Activated CD4-positive, alpha-beta T cell treated with anti-CD3 and anti-CD28 coated beads, Interleukin-2, amount 10 ng/mL, durations not matched to agents 7 days and 5 days (primary cell): Measurements from ENCODE around the gene SCARF1. TPM values are rescaled to one million over a fixed set of nuclear protein-coding genes. Genes with fewer than 3 reads are reported as not detected.
"Not testable (repeated sequence)": the region's sequence is repeated elsewhere in the genome, so short reads cannot be mapped to it uniquely, and the experiment has no call there.

Experiments
- CTCF ChIA-PET: fragments of 350-600 bp; sonication (Branson Sonifier 250); formaldehyde crosslinking; loops from one replicate; lab custom pipeline; 2021; ENCODE audit warnings: antibody characterized with exemption; lab: Charles Lee
- POLR2A ChIA-PET: fragments of 350-600 bp; sonication (Branson Sonifier 250); formaldehyde crosslinking; loops from one replicate; lab custom pipeline; 2021; ENCODE audit warnings: antibody characterized with exemption; lab: Charles Lee
- DNase-seq: peaks from one replicate; pipeline ENCODE4 v3.0.0-alpha.2; 2020
- H3K27ac Mint-ChIP-seq: one replicate; pipeline ENCODE4 v1.8.0; 2021; ENCODE audit warnings: mild to moderate bottlenecking, moderate library complexity, mixed read lengths
- H3K27me3 Mint-ChIP-seq: one replicate; pipeline ENCODE4 v1.8.0; 2021; ENCODE audit warnings: mixed read lengths
- H3K36me3 Mint-ChIP-seq: one replicate; pipeline ENCODE4 v1.8.0; 2021; ENCODE audit warnings: low read depth, mixed read lengths
- H3K4me1 Mint-ChIP-seq: one replicate; pipeline ENCODE4 v1.8.0; 2021; ENCODE audit warnings: mixed read lengths
- H3K4me3 Mint-ChIP-seq: one replicate; pipeline ENCODE4 v1.8.0; 2021; ENCODE audit warnings: mild to moderate bottlenecking, moderate library complexity, mixed read lengths
- H3K9me3 Mint-ChIP-seq: one replicate; pipeline ENCODE4 v1.8.0; 2021; ENCODE audit warnings: mixed read lengths
- total RNA-seq, 2 experiments: library from RNA; stranded (reverse); gene quantifications; one replicate each; pipeline ENCODE4 v1.2.3, GENCODE V29; 2021

The SCARF1 gene
- total RNA-seq, 2 experiments from 2014 or later, result 0.87 to 1.0 TPM

DNA sequence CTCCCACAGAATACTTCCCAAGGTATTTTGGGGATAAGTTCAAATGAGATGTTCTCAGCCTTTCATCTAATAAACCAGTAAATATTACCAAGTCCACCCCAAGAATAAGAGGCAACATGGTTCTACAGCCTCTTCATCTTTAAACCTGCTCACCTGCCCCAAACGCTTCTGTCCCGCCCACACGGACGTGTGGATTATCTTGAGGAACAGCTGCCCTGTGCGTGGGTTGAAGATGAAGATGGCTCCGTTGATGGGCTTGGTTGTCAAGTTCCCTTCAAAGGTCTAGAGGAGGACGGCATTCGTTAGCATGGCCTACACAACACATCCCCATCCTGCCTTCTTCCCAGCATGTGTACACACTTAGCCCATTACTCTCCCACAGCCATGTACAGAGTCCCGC, 12.6 kb upstream of the SCARF1 start:
- CTCF ChIA-PET, result interaction anchor here (0.8 to 1.6 kb wide), 7 partner anchors 9 to 222 kb away, joined by 3 to 7 read pairs (median 5); partner anchors contain the start of gene SCARF1
- H3K27me3 Mint-ChIP-seq, result no peaks in the 10 kb centered on the region
- POLR2A ChIA-PET, result no interaction called here
- peaks cover 80% of the 10 kb centered on the region for H3K36me3 Mint-ChIP-seq
- no peaks in the 10 kb centered on the region for H3K9me3 Mint-ChIP-seq
- H3K27ac Mint-ChIP-seq, result no peak overlapping the region
- H3K4me3 Mint-ChIP-seq, result no peak overlapping the region
- DNase-seq, result no peak
- peaks cover 1% of the 10 kb centered on the region for H3K4me1 Mint-ChIP-seq

DNA sequence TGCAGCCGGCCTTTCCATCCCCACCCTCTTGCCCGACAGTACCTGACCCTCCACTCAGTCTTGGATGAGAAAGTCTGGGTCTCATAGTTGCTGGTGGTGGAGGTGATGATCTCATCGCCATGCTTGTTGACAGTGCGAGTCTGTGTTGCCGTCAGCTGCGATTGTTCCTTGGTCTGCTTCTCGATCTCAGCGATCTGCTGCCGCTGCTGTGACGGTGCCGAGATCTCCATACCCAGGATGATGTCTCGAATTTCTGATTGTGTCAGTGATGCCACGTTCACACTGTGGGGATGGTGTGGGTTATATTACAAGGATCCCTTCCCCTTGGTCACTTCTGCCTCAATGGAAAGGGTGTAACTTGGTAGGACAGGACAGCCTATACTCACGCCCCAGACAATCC, 8.2 kb upstream of the SCARF1 start:
- Mint-ChIP-seq H3K27ac (no peak overlapping the region), H3K4me1 (peaks cover 4% of the 10 kb centered on the region)
- CTCF ChIA-PET, result interaction anchor here (2.7 kb wide), 1 partner anchor 16 kb away, joined by 14 read pairs; no protein-coding TSS in a partner anchor

DNA sequence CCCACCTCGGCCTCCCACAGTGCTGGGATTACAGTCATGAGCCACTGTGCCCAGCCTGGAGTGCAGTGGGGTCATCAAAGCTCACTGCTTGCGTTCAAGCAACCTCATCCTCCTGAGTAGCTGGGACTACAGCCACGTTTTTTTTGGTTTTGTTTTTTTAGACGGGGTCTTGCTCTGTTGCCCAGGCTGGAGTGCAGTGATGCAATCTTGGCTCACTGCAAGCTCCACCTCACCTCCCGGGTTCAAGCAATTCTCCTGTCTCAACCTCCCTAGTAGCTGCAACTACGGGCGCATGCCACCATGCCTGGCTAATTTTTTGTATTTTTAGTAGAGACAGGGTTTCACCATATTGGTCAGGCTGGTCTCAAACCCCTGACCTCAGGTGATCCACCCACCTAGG, 7.3 kb upstream of the SCARF1 start:
- POLR2A ChIA-PET, result not testable (repeated sequence)

More for the DNA sequence above, 8.2 kb upstream of the SCARF1 start:
- peaks cover 64% of the 10 kb centered on the region for H3K36me3 Mint-ChIP-seq
- no peak for DNase-seq
- H3K9me3 Mint-ChIP-seq, result no peaks in the 10 kb centered on the region
- H3K4me3 Mint-ChIP-seq, result no peak overlapping the region
- no peaks in the 10 kb centered on the region for H3K27me3 Mint-ChIP-seq
- POLR2A ChIA-PET, result no interaction called here

DNA sequence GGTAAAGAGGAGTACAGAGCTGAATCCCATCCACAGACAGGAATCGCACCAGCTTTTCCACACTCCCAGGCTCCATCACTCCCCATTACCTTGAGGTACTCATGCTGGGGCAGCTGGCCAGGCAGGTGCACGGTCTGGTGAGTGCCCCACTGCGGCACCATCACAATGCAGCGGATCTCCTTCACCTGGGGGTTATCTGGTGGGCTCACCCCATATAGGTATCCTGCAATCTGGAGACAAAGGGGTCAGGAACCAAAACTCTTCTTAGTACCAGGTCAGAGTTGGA, 6.0 kb upstream of the SCARF1 start:
- ChIA-PET CTCF (interaction anchor here (1.1 to 2.7 kb wide), 4 partner anchors 9 to 66 kb away, joined by 3 to 14 read pairs (median 6); no protein-coding TSS in a partner anchor), POLR2A (no interaction called here)
- Mint-ChIP-seq H3K4me1 (peaks cover 11% of the 10 kb centered on the region), H3K36me3 (peaks cover 47% of the 10 kb centered on the region), H3K27me3 (no peaks in the 10 kb centered on the region), H3K27ac (no peak overlapping the region), H3K9me3 (no peaks in the 10 kb centered on the region), H3K4me3 (no peak overlapping the region)
- DNase-seq, result no peak

More for the DNA sequence above, 7.3 kb upstream of the SCARF1 start:
- not testable (repeated sequence) for H3K27ac Mint-ChIP-seq, DNase-seq, H3K4me3 Mint-ChIP-seq, H3K4me1 Mint-ChIP-seq, H3K27me3 Mint-ChIP-seq, H3K9me3 Mint-ChIP-seq
- CTCF ChIA-PET, result interaction anchor here (0.6 to 2.7 kb wide), 4 partner anchors 8 to 643 kb away, joined by 4 to 14 read pairs (median 7); no protein-coding TSS in a partner anchor
- peaks cover 55% of the 10 kb centered on the region for H3K36me3 Mint-ChIP-seq

DNA sequence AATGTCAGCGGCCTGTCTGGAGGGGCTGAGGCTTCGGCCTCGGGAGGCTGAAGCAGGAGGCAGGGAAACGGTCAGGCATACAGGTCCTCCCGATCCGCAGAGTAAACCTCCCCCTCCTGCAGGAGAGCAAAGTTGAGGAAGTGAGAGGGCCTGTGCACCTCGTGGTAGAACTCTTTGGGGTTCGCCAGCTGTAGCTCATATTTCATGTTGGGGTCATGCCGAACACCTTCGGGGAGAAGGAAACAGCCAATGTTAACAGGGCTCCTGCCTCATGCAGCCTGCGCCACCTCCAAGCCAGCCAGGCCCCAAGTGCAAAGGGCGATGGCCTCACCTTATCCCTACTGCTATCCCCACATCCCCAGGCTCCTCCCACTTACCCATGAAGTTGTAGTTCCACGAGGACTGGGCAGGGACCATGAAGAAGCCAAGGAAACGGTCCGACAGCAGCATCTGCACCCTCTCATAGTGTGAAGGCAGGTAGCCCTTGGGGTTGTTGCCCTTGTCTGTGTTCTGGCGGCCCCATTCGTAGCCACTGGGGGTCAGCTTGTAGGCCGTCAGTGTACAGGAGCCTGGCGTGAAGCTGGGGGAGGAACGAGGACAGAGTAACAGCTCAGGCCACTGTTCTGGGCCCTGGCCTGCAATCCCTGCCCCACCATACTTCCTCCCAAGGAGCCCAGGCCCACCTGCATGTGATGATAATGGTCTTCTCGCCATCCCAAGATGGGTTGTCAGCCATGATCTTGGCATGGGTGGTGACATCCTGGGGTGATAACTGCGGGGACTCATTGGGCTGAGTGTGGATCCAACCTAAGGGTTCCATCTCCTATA, 5.4 kb upstream of the SCARF1 start:
- POLR2A ChIA-PET, result no interaction called here
- no peak overlapping the region for H3K27ac Mint-ChIP-seq
- H3K36me3 Mint-ChIP-seq, result peaks cover 42% of the 10 kb centered on the region
- CTCF ChIA-PET, result interaction anchor here (0.6 to 2.7 kb wide), 7 partner anchors 10 to 344 kb away, joined by 3 to 18 read pairs (median 4); partner anchors contain the start of gene SLC43A2
- no peaks in the 10 kb centered on the region for H3K9me3 Mint-ChIP-seq
- H3K4me1 Mint-ChIP-seq, result peaks cover 14% of the 10 kb centered on the region
- H3K27me3 Mint-ChIP-seq, result no peaks in the 10 kb centered on the region
- H3K4me3 Mint-ChIP-seq, result no peak overlapping the region
- no peak for DNase-seq

DNA sequence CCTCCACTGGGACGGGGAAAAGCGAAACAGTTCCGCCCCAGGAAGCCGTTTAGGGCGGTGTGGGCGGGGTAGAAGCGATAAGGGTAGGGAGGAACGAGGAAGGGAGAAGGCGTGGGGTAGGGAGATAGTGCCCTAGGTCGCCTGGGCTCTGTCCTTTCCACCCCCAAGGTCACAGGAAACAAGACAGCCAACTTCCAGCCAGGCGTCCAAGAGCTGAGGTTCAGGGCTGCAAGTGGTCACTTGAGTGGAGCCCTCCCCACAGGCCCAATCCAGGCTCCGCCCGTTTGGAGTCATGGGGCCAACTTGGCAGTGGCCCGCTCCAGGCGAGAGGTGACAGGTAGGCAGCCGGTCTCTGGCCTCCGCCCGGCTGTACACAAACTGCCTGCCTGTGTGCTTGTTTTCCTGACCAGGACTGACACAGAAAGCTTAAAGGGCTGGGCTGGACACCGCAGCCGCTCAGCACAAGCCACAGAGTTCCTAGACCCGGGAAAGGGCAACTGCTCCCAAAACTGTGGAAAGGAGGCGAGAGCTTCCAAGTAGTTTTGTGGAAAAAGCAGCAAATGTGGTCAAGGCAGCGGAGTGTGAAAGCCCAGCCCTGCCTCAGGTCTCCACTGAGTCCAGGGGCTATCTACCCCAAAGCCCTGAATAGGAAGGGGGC, 4.4 kb upstream of the SCARF1 start, which contains the start of gene RILP:
RILP (minus strand) TSS at position 23 of the 658 bp plus-strand sequence. CDS start 62 bp downstream, outside the sequence.
- Mint-ChIP-seq H3K4me3 (peak within 1 kb of the TSS; percentile 66), H3K27ac (peak within 1 kb of the TSS; percentile 72), H3K27me3 (no peaks in the 10 kb centered on the region), H3K4me1 (peaks cover 23% of the 10 kb centered on the region), H3K9me3 (no peaks in the 10 kb centered on the region), H3K36me3 (peaks cover 35% of the 10 kb centered on the region)
- DNase-seq, result no peak
- CTCF ChIA-PET, result interaction anchor here (0.6 to 3.0 kb wide), 29 partner anchors 9 to 394 kb away, joined by 3 to 29 read pairs (median 4); partner anchors contain the start of genes INPP5K, PRPF8 and SLC43A2
- POLR2A ChIA-PET, result interaction anchor here (0.9 kb wide), 1 partner anchor 18 kb away, joined by 3 read pairs; no protein-coding TSS in a partner anchor

DNA sequence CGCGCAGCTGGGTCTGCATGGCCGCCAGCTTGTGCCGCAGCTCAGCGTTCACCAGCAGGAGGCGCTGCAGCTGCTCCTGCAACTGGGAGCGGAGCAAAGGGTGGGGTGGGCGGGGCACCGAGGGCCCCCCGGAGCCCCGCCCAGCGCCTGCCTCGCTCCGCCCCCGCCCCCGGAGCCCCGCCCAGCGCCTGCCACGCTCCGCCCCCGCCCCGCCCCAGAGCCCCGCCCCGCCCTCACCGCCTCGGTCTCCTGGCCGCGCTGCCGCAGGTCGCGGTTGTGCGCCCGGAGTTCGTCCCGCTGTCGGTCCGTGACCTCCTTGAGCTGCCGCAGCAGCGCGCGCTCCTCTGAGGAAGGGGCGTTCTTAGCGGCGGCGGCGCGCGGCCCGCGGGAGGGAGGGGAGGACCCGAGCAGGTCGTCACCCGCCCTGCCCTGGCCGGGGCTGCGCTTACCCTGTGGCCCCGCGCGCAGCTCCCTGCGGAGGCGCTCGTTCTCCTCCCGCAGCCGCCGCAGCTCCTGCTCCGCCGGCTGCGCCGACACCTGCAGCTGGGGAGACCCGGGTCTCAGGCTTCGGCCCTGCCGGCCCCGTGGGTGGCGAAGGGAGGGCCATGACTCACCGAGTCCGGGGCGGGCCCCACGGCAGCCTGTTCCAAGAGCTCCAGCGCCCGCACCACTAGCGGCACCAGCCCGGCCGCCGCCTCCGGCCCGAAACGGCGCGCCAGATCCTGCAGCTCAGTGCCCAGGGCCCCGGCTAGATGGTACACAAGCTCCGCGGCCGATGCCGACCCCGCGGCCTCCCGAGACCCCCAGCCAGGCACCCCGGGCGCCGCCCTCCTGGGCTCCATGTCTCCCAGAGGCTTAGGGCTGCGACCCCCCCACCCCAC, 3.7 kb upstream of the SCARF1 start:
- H3K4me1 Mint-ChIP-seq, result peaks cover 31% of the 10 kb centered on the region
- peak overlapping the region; percentile 61 for H3K4me3 Mint-ChIP-seq
- no peaks in the 10 kb centered on the region for H3K9me3 Mint-ChIP-seq
- DNase-seq, result peak; percentile 94
- CTCF ChIA-PET, result interaction anchor here (0.6 to 3.0 kb wide), 34 partner anchors 9 to 457 kb away, joined by 3 to 29 read pairs (median 4); partner anchors contain the start of genes INPP5K, PRPF8 and SLC43A2
- POLR2A ChIA-PET, result interaction anchor here (0.9 kb wide), 1 partner anchor 19 kb away, joined by 3 read pairs; no protein-coding TSS in a partner anchor
- peaks cover 29% of the 10 kb centered on the region for H3K36me3 Mint-ChIP-seq
- peak overlapping the region; percentile 72 for H3K27ac Mint-ChIP-seq
- no peaks in the 10 kb centered on the region for H3K27me3 Mint-ChIP-seq

DNA sequence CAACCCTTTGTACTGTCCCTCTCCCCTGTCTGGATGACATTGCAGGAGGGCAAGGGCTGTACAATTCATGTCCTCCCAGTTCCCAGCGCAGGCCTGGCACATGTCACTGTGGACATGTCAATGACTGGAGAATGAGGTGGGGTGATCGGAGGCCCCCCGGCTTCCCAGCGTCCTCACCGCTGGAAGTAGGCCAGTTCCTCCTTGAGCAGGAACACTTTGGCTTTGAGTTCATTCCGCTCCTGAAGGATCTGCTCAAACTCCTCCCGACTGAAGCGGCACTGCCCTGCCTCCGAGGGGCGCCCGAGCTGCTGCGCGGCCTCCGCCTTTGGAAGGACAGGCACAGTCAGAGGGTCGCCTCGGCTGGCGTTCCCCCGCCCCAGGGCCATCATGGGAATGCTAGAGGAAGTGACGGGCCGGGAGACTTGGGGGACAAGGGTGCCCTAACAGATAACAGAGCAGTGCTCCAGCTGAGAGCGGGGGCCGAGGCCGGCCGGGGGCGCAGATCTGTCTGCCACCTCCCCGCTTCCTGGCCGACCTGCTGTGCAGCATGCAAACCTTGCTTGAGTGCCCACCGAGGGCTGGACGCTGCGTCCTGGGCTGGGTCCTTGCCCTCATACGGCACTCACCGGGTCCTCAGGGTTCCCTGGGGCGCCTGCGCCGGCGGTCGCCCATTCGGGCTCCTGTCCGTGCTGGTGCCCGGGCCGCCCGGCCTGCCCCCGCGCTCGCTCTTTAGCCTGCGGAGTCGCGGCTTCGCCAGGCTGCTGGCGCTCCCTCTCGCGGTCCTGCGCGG, 2.8 kb upstream of the SCARF1 start:
- peak overlapping the region; percentile 64 for H3K27ac Mint-ChIP-seq
- no peaks in the 10 kb centered on the region for H3K9me3 Mint-ChIP-seq
- DNase-seq, result no peak
- peaks cover 34% of the 10 kb centered on the region for H3K4me1 Mint-ChIP-seq
- ChIA-PET CTCF (interaction anchor here (0.6 to 3.0 kb wide), 22 partner anchors 8 to 456 kb away, joined by 3 to 29 read pairs (median 4); partner anchors contain the start of gene INPP5K), POLR2A (no interaction called here)
- H3K36me3 Mint-ChIP-seq, result peaks cover 21% of the 10 kb centered on the region
- H3K4me3 Mint-ChIP-seq, result peak overlapping the region; percentile 61
- H3K27me3 Mint-ChIP-seq, result no peaks in the 10 kb centered on the region

DNA sequence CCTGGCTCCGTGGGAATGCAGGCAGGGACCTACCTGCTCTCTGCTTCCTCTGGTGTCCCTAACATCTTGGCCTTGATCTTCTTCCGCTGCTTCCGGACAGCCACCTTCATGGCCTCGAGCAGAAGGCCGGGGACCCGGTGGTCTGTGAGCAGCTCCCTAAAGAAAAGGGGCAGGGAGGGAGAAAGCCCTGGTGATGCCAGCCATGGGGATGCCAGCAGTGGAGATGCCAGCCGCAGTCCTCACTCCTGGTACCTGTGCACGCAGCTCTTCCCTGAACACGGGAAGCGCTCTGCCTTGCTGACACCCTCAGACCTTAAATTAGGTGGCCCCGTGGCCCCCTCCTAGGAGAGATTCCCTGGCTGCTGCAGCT, 2.3 kb upstream of the SCARF1 start:
- no peaks in the 10 kb centered on the region for H3K9me3 Mint-ChIP-seq
- H3K27me3 Mint-ChIP-seq, result no peaks in the 10 kb centered on the region
- no peak overlapping the region for H3K27ac Mint-ChIP-seq
- H3K36me3 Mint-ChIP-seq, result peaks cover 15% of the 10 kb centered on the region
- peaks cover 34% of the 10 kb centered on the region for H3K4me1 Mint-ChIP-seq
- ChIA-PET CTCF (interaction anchor here (0.6 to 3.0 kb wide), 8 partner anchors 8 to 455 kb away, joined by 3 to 29 read pairs (median 10); no protein-coding TSS in a partner anchor), POLR2A (no interaction called here)
- no peak overlapping the region for H3K4me3 Mint-ChIP-seq
- no peak for DNase-seq

DNA sequence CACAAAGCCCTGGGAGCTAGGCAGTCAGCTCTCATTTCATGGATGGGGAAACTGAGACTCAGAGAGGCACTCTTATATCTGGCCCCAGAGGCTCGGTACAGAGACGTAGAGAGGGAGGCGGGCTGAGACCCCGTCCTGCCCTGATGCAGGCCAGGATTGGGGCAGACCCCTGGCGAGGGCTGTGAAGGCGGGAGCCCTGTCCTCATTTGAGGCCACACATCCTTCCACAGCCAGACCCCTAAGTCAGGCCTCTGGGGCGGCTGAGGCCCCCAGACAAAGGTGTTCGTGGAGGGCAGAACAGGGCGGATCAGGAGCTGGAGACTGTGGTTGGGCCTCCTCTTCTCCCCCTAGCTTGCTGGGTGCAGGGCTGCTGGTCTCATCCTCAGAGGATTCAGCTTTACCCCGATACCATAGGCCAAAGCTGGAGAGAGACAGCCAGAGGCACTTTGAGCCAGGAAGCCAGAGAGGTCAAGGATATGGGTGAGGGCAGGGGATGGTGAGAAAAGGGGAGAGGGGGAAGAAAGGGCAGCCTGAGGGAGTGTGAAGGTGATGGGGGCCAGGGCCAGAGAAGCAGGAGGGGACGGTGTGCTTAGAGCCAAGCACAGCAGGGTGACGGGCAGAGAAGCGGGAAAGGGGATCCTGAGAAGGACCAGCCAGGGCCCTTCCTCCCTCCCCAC, 805 bp upstream of the SCARF1 start:
- H3K4me1 Mint-ChIP-seq, result peaks cover 34% of the 10 kb centered on the region
- no peak overlapping the region for H3K4me3 Mint-ChIP-seq
- H3K27me3 Mint-ChIP-seq, result no peaks in the 10 kb centered on the region
- H3K9me3 Mint-ChIP-seq, result no peaks in the 10 kb centered on the region
- DNase-seq, result no peak
- H3K27ac Mint-ChIP-seq, result no peak overlapping the region
- CTCF ChIA-PET, result interaction anchor here (0.5 to 1.9 kb wide), 6 partner anchors 10 to 244 kb away, joined by 3 to 5 read pairs (median 4); no protein-coding TSS in a partner anchor
- H3K36me3 Mint-ChIP-seq, result peaks cover 5% of the 10 kb centered on the region
- POLR2A ChIA-PET, result interaction anchor here (0.6 kb wide), 1 partner anchor 130 kb away, joined by 7 read pairs; the partner anchor contains the start of gene INPP5K
